Subcutaneous abdominal adipose tissue (tissue), 5 donors: ENCODE results near the gene ATXN7L1.
"Not testable (repeated sequence)": the region's sequence is repeated elsewhere in the genome, so short reads cannot be mapped to it uniquely, and the experiment has no call there.

Experiments
- H3K27ac ChIP-seq: one replicate; pipeline ENCODE4 v1.7.0; 2013; ENCODE audit warnings: low read depth, mild to moderate bottlenecking, inconsistent platforms, low read length, moderate library complexity
- H3K27me3 ChIP-seq, 5 donors: one replicate each; pipeline ENCODE4 v1.7.0; 2013; ENCODE audit warnings: low read length in 5 of 5, inconsistent platforms in 1 of 5; ENCODE audit not compliant: control insufficient read depth in 5 of 5, insufficient read depth in 4 of 5
- H3K36me3 ChIP-seq, 5 donors: one replicate each; pipeline ENCODE4 v1.7.0; 2013; ENCODE audit warnings: low read length in 5 of 5; ENCODE audit not compliant: control insufficient read depth in 5 of 5, insufficient read depth in 5 of 5
- H3K4me1 ChIP-seq, 5 donors: one replicate each; pipeline ENCODE4 v1.7.0; 2013; ENCODE audit warnings: low read length in 5 of 5, mild to moderate bottlenecking in 3 of 5, moderate library complexity in 1 of 5; ENCODE audit not compliant: control insufficient read depth in 5 of 5, insufficient read depth in 5 of 5
- H3K4me3 ChIP-seq, 5 donors: one replicate each; pipeline ENCODE4 v1.7.0; 2013; ENCODE audit warnings: low read length in 5 of 5, low read depth in 1 of 5
- H3K9ac ChIP-seq, 5 donors: one replicate each; pipeline ENCODE4 v1.7.0; 2013; ENCODE audit warnings: low read length in 5 of 5, mild to moderate bottlenecking in 4 of 5, moderate library complexity in 3 of 5
- H3K9me3 ChIP-seq, 5 donors: one replicate each; pipeline ENCODE4 v1.7.0; 2013; ENCODE audit warnings: low read length in 5 of 5; ENCODE audit not compliant: control insufficient read depth in 5 of 5
- donor health status: healthy.
- donor health status: healthy.
- donor health status: healthy.
- donor health status: healthy.
- donor health status: healthy.

The ATXN7L1 gene

GRCh38 chr7:105699568-105700236, 176.7 kb downstream of the ATXN7L1 start:
- H3K9ac ChIP-seq: no peak overlapping the region
- peaks cover 0 to 6% (median 2%) of the 10 kb centered on the region in 5 donors for H3K36me3 ChIP-seq
- no peak overlapping the region for H3K27ac ChIP-seq
- H3K4me3 ChIP-seq: no peak overlapping the region
- H3K4me1 ChIP-seq: no peaks in the 10 kb centered on the region
- H3K27me3 ChIP-seq: no peaks in the 10 kb centered on the region
- H3K9me3 ChIP-seq: no peaks in the 10 kb centered on the region

DNA sequence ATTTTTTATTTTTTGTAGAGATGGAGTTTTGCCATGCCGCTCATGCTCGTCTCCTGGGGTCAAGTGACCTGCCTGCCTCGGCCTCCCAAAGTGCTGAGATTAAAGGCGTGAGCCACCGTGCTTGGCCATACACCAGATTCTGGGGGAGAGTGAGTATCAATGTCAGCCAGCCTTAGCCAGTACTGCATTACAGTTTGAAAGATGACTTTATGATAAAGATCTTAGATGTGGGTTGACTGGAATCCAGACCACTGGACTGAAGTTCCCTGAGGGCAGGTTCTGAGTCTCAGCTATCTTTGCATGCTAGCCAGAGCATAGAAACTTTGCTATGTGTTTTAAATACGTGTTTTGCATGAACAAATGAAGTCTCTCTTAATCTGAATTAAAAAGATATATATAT, 177.9 kb downstream of the ATXN7L1 start:
- H3K4me3 ChIP-seq: no peak overlapping the region

DNA sequence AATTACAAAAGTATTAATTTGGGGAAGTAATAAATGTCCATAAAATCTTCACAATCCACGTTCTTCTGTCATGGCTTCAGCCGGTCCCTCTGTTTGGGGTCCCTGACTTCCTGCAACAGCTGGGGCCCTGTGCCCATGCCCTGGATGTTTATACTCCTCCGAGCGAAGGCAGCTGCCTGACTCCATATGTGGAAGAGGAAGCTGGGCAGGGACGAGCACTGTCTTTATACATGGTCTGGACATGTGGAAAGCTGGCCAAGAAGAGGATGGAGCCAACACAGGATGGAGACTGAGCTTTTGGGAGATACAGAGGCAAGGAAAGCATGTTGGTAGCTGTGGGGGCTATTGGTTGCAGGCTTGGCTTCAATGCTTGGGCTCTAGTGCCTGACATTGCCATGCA, 178.6 kb downstream of the ATXN7L1 start:
- no peak overlapping the region for H3K4me3 ChIP-seq
- H3K36me3 ChIP-seq: peaks cover 0 to 6% (median 2%) of the 10 kb centered on the region in 5 donors
- no peaks in the 10 kb centered on the region for H3K4me1 ChIP-seq
- no peak overlapping the region for H3K27ac ChIP-seq
- no peak overlapping the region for H3K9ac ChIP-seq
- no peaks in the 10 kb centered on the region for H3K9me3 ChIP-seq
- H3K27me3 ChIP-seq: no peaks in the 10 kb centered on the region

More for the DNA sequence above, 177.9 kb downstream of the ATXN7L1 start:
- Histone ChIP-seq H3K27ac (no peak overlapping the region), H3K27me3 (no peaks in the 10 kb centered on the region), H3K4me1 (no peaks in the 10 kb centered on the region), H3K9ac (no peak overlapping the region), H3K36me3 (peaks cover 0 to 6% (median 2%) of the 10 kb centered on the region in 5 donors), H3K9me3 (no peaks in the 10 kb centered on the region)

GRCh38 chr7:105697169-105697568, 179.2 kb downstream of the ATXN7L1 start:
- H3K9ac ChIP-seq, H3K27me3 ChIP-seq, H3K9me3 ChIP-seq, H3K27ac ChIP-seq, H3K4me3 ChIP-seq, H3K4me1 ChIP-seq, H3K36me3 ChIP-seq: not testable (repeated sequence)

GRCh38 chr7:105693576-105693975, 182.8 kb downstream of the ATXN7L1 start:
- Histone ChIP-seq H3K4me3 (no peak overlapping the region), H3K9ac (no peak overlapping the region), H3K4me1 (peaks cover 2 to 19% (median 16%) of the 10 kb centered on the region in 5 donors), H3K36me3 (peaks cover 0 to 6% (median 2%) of the 10 kb centered on the region in 5 donors), H3K27me3 (no peaks in the 10 kb centered on the region), H3K27ac (no peak overlapping the region), H3K9me3 (no peaks in the 10 kb centered on the region)

- no peaks in the 10 kb centered on the region for H3K27me3 ChIP-seq
- peak overlapping the region; percentile 72 for H3K27ac ChIP-seq
- peaks cover 2 to 19% (median 16%) of the 10 kb centered on the region in 5 donors for H3K4me1 ChIP-seq
- H3K36me3 ChIP-seq: peaks cover 0 to 6% (median 2%) of the 10 kb centered on the region in 5 donors
- H3K9ac ChIP-seq: peak overlapping the region in 4 of 5 donors; percentile 29 to 79 (median 62)
- H3K4me3 ChIP-seq: peak overlapping the region; percentile 70 to 86 (median 72)
- H3K9me3 ChIP-seq: no peaks in the 10 kb centered on the region
Measured at GRCh38 chr7:105691680-105692564, 184.5 kb downstream of the ATXN7L1 start.

DNA sequence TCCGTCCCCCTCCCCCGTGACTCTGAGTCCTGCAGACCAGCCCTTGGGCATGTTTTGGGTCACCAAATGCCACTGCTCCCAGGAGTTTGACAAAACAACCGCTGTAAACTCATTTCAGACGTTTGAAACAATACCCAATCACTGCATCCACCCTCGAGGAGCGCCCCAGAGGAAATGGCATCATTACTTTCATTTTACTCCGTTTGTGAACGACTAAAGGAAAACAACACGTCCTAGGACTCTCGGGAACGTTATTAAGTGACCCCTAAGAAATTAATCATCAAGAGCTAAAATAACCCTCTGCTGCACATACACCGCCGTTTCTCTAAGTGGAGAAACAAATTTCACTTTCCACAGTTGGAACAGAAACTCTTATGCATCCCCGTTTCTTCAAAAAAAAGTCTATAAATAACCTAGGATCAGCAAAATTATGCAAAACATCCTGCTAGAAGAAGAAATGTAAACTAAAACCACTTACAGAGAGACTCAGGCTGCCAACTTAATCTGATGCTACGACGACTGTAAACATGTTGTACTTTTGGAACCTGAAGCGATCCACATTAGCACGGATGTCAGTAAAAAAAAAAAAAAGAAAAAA, 185.2 kb downstream of the ATXN7L1 start:
- peak overlapping the region; percentile 70 to 86 (median 72) for H3K4me3 ChIP-seq
- no peaks in the 10 kb centered on the region for H3K9me3 ChIP-seq
- H3K27me3 ChIP-seq: no peaks in the 10 kb centered on the region
- H3K36me3 ChIP-seq: peaks cover 0 to 4% (median 2%) of the 10 kb centered on the region in 5 donors
- H3K9ac ChIP-seq: peak overlapping the region; percentile 29 to 79 (median 68)
- peak overlapping the region; percentile 72 for H3K27ac ChIP-seq
- peaks cover 2 to 19% (median 16%) of the 10 kb centered on the region in 5 donors for H3K4me1 ChIP-seq

GRCh38 chr7:105690325-105690945, 186.0 kb downstream of the ATXN7L1 start:
- Histone ChIP-seq H3K9me3 (no peaks in the 10 kb centered on the region), H3K4me1 (peaks cover 2 to 19% (median 16%) of the 10 kb centered on the region in 5 donors), H3K27me3 (no peaks in the 10 kb centered on the region), H3K27ac (peak overlapping the region; percentile 72), H3K4me3 (peak overlapping the region; percentile 70 to 86 (median 72)), H3K36me3 (no peaks in the 10 kb centered on the region), H3K9ac (peak overlapping the region in 2 of 5 donors; percentile 29 to 76)

- Histone ChIP-seq H3K36me3 (no peaks in the 10 kb centered on the region), H3K9me3 (no peaks in the 10 kb centered on the region), H3K27me3 (no peaks in the 10 kb centered on the region), H3K9ac (no peak overlapping the region), H3K4me3 (no peak overlapping the region), H3K27ac (no peak overlapping the region), H3K4me1 (peaks cover 2 to 19% (median 16%) of the 10 kb centered on the region in 5 donors)
Measured at GRCh38 chr7:105689067-105689819, 187.2 kb downstream of the ATXN7L1 start.
